Measurements from ENCODE around the gene SPNS1.

SPNS1 gene

GRCh38 chr16:28980929-28981328 is 6.4 kb downstream of the SPNS1 start:
- H3K4me3 Mint-ChIP-seq, result no peak overlapping the region
- H3K27ac Mint-ChIP-seq, result no peak overlapping the region
- H3K27me3 Mint-ChIP-seq, result no peaks in the 10 kb centered on the region
- peaks cover 52% of the 10 kb centered on the region for H3K4me1 Mint-ChIP-seq
- H3K36me3 Mint-ChIP-seq, result peaks cover 25% of the 10 kb centered on the region
- no peaks in the 10 kb centered on the region for H3K9me3 Mint-ChIP-seq

DNA sequence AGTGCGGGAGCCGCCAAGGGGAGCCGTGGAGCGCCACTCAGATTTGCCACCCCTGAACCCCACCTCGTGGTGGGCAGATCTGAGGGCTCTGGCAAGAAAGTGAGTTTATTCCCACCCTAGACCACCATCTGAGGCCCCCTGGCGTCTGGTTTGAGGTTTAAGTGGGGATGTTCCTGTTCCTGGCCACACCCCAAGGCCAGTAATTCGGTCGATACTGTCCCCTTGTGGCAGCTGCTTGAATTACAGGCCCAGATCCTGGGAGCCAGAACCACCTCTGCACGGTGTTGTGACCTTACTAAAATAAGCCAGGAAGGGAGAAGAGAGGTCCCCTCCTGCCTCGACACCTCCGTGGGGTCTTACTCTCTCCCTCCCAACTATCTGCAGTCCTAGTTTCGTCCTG is 6.9 kb downstream of the SPNS1 start:
- Mint-ChIP-seq H3K9me3 (no peaks in the 10 kb centered on the region), H3K27ac (no peak overlapping the region), H3K4me3 (no peak overlapping the region), H3K4me1 (peaks cover 46% of the 10 kb centered on the region), H3K27me3 (no peaks in the 10 kb centered on the region), H3K36me3 (peaks cover 25% of the 10 kb centered on the region)

GRCh38 chr16:28982418-28982817 is 7.8 kb downstream of the SPNS1 start:
- Mint-ChIP-seq H3K36me3 (peaks cover 31% of the 10 kb centered on the region), H3K27me3 (no peaks in the 10 kb centered on the region), H3K9me3 (peaks cover 5% of the 10 kb centered on the region), H3K27ac (no peak overlapping the region), H3K4me3 (no peak overlapping the region), H3K4me1 (peaks cover 44% of the 10 kb centered on the region)

DNA sequence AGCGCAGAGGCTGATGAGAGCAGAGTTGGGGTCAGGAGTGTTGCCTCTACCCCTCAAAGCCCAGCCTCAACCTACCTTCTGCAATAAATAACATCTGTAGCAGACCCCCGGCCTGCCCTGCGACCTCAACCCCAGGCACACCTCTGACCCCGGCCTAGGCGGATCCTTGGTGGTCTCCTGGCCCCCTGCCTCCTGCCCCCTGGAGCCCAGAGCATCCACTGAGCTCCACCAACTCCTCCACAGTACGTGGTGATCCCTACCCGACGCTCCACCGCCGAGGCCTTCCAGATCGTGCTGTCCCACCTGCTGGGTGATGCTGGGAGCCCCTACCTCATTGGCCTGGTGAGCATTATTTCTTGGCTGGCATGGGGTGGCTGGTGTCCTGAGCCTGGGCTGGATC is 8.4 kb downstream of the SPNS1 start:
- Mint-ChIP-seq H3K36me3 (peaks cover 36% of the 10 kb centered on the region), H3K27ac (no peak overlapping the region), H3K4me3 (no peak overlapping the region), H3K4me1 (peaks cover 44% of the 10 kb centered on the region), H3K27me3 (no peaks in the 10 kb centered on the region), H3K9me3 (peaks cover 8% of the 10 kb centered on the region)

GRCh38 chr16:28983644-28984043 is 9.1 kb downstream of the SPNS1 start:
- H3K4me3 Mint-ChIP-seq, result peak overlapping the region; percentile 83
- H3K36me3 Mint-ChIP-seq, result peaks cover 35% of the 10 kb centered on the region
- no peaks in the 10 kb centered on the region for H3K27me3 Mint-ChIP-seq

GRCh38 chr16:28984091-28984490 is 9.5 kb downstream of the SPNS1 start:
- H3K27me3 Mint-ChIP-seq, result no peaks in the 10 kb centered on the region
- no peak overlapping the region for H3K27ac Mint-ChIP-seq
- peaks cover 37% of the 10 kb centered on the region for H3K36me3 Mint-ChIP-seq
- H3K9me3 Mint-ChIP-seq, result peaks cover 8% of the 10 kb centered on the region
- peak overlapping the region; percentile 83 for H3K4me3 Mint-ChIP-seq
- peaks cover 44% of the 10 kb centered on the region for H3K4me1 Mint-ChIP-seq

More at GRCh38 chr16:28983644-28984043, 9.1 kb downstream of the SPNS1 start:
- Mint-ChIP-seq H3K27ac (peak overlapping the region; percentile 68), H3K9me3 (peaks cover 8% of the 10 kb centered on the region), H3K4me1 (peaks cover 41% of the 10 kb centered on the region)

GRCh38 chr16:28984619-28985135 is 10.1 kb downstream of the SPNS1 start, which contains the start of gene LAT:
LAT (plus strand) TSS chr16:28985052; CDS start chr16:28985418, 366 bp downstream.
- Mint-ChIP-seq H3K36me3 (peaks cover 39% of the 10 kb centered on the region), H3K9me3 (peaks cover 8% of the 10 kb centered on the region), H3K27me3 (no peaks in the 10 kb centered on the region)

GRCh38 chr16:28985211-28986041 is 10.8 kb downstream of the SPNS1 start:
- Mint-ChIP-seq H3K4me1 (peaks cover 58% of the 10 kb centered on the region), H3K27ac (peak overlapping the region; percentile 97), H3K27me3 (no peaks in the 10 kb centered on the region), H3K4me3 (peak overlapping the region; percentile 98), H3K36me3 (peaks cover 44% of the 10 kb centered on the region), H3K9me3 (peaks cover 8% of the 10 kb centered on the region)

More at GRCh38 chr16:28984619-28985135, 10.1 kb downstream of the SPNS1 start, which contains the start of gene LAT:
- Mint-ChIP-seq H3K27ac (peak within 1 kb of the TSS; percentile 97), H3K4me1 (peaks cover 50% of the 10 kb centered on the region), H3K4me3 (peak within 1 kb of the TSS; percentile 98)

DNA sequence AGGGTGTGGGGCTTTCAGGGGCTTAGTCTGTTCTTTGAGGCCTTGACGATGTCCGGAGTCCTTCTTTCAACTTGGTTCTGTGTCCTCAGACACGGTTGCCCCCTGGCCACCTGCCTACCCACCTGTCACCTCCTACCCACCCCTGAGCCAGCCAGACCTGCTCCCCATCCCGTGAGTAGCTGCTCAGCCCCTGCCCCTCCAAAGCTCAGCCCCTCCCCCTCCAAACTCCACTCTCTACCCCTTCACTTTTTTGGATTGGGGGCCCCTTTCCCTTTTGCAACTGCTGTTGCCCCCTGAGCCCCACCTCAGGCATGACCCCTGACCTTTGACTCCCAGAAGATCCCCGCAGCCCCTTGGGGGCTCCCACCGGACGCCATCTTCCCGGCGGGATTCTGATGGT is 11.5 kb downstream of the SPNS1 start:
- Mint-ChIP-seq H3K4me3 (peak overlapping the region; percentile 98), H3K27me3 (no peaks in the 10 kb centered on the region), H3K27ac (peak overlapping the region; percentile 97), H3K9me3 (peaks cover 8% of the 10 kb centered on the region), H3K4me1 (peaks cover 64% of the 10 kb centered on the region), H3K36me3 (peaks cover 48% of the 10 kb centered on the region)

GRCh38 chr16:28986492-28986891 is 11.9 kb downstream of the SPNS1 start:
- peak overlapping the region; percentile 98 for H3K4me3 Mint-ChIP-seq
- H3K27me3 Mint-ChIP-seq, result no peaks in the 10 kb centered on the region
- peak overlapping the region; percentile 97 for H3K27ac Mint-ChIP-seq
- H3K36me3 Mint-ChIP-seq, result peaks cover 48% of the 10 kb centered on the region
- H3K9me3 Mint-ChIP-seq, result peaks cover 8% of the 10 kb centered on the region
- H3K4me1 Mint-ChIP-seq, result peaks cover 66% of the 10 kb centered on the region

DNA sequence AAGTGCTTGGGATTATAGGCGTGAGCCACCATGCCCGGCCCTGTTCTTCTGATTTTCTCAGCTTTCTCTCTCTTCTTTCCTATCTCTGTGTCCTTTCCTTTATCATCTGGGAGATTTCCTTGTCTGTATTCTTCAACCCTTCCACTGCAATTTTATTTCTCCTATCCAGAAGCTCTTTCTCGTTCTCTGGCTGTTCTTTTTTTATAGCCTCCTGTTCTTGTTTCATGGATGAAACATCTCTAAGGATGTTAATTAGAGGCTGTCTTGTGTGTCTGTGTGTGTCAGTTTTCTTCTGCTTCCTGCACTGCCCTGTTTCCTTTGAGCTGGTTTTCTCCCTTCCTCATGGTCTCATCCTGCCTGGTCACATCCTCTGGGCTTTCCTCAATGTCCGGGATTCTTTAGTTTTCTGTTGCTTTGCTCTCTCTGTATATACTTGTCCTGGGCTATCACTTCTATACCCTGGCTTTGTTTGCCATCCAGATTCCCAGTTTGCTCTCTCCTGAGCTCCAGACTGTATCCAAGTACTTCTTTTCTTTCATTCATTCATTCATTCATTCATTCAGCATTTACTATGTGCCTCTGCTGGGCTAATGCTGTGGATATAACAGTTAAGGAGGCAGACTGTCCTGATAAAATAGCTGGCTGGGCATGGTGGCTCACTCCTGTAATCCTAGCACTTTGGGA is 12.7 kb downstream of the SPNS1 start:
- H3K4me3 Mint-ChIP-seq, result peak overlapping the region; percentile 98
- peaks cover 64% of the 10 kb centered on the region for H3K4me1 Mint-ChIP-seq
- peak overlapping the region; percentile 100 for H3K27ac Mint-ChIP-seq
- H3K9me3 Mint-ChIP-seq, result peaks cover 8% of the 10 kb centered on the region
- peaks cover 43% of the 10 kb centered on the region for H3K36me3 Mint-ChIP-seq
- H3K27me3 Mint-ChIP-seq, result no peaks in the 10 kb centered on the region

DNA sequence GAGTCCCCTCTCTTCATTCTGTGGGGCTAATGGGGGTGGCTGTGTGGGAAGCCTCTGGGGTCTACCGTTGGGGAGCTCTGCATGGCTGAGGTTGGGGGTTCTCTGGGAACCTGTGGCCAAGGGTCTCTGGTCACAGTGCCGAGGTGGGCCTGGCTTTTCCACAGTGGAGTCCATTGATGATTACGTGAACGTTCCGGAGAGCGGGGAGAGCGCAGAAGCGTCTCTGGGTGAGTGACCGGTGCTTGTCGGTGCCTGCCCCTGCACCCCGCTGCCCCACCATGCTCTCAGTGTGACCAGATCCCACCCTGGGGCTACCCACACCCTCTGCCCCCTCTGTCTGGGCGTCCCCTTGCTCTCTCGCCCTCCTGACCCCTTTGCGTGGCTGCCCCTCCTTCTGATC is 14.8 kb downstream of the SPNS1 start:
- Mint-ChIP-seq H3K4me1 (peaks cover 51% of the 10 kb centered on the region), H3K27ac (peak overlapping the region; percentile 95), H3K9me3 (peaks cover 8% of the 10 kb centered on the region), H3K4me3 (peak overlapping the region; percentile 74), H3K36me3 (peaks cover 32% of the 10 kb centered on the region), H3K27me3 (no peaks in the 10 kb centered on the region)

GRCh38 chr16:28990375-28991040 is 15.9 kb downstream of the SPNS1 start:
- Mint-ChIP-seq H3K36me3 (peaks cover 31% of the 10 kb centered on the region), H3K27ac (peak overlapping the region; percentile 100), H3K4me1 (peaks cover 52% of the 10 kb centered on the region), H3K27me3 (no peaks in the 10 kb centered on the region), H3K9me3 (peaks cover 8% of the 10 kb centered on the region), H3K4me3 (peak overlapping the region; percentile 88)

- Mint-ChIP-seq H3K4me1 (peaks cover 52% of the 10 kb centered on the region), H3K36me3 (peaks cover 30% of the 10 kb centered on the region), H3K27ac (no peak overlapping the region), H3K4me3 (no peak overlapping the region), H3K9me3 (peaks cover 8% of the 10 kb centered on the region), H3K27me3 (no peaks in the 10 kb centered on the region)
These were observed 17.1 kb downstream of the SPNS1 start for GRCh38 chr16:28991687-28992086.

GRCh38 chr16:28992496-28992895 is 17.9 kb downstream of the SPNS1 start:
- Mint-ChIP-seq H3K4me3 (no peak overlapping the region), H3K36me3 (peaks cover 23% of the 10 kb centered on the region), H3K27ac (peak overlapping the region; percentile 68)

More at GRCh38 chr16:28992496-28992895, 17.9 kb downstream of the SPNS1 start:
- Mint-ChIP-seq H3K27me3 (no peaks in the 10 kb centered on the region), H3K4me1 (peaks cover 45% of the 10 kb centered on the region), H3K9me3 (peaks cover 2% of the 10 kb centered on the region)

All from activated naive CD4-positive, alpha-beta T cell treated with anti-CD3 and anti-CD28 coated beads, Interleukin-2, amount 50 U/mL, for 24 hours (primary cell).